Peyer's patch (tissue), 4 donors: ENCODE results near the gene DPP9.

Experiments used
- POLR2A ChIP-seq, 2 donors: fragments of 450-650 bp; IDR thresholded peaks; one replicate each; pipeline ENCODE4 v1.5.1; 2017; ENCODE audit warnings: antibody characterized with exemption in 2 of 2, mild to moderate bottlenecking in 2 of 2, moderate library complexity in 2 of 2
- TF ChIP-seq, protein P1 (sequence below), 6 experiments: fragments of 450-650 bp in 4 of 6; fragments of 200-600 bp in 2 of 6; sonication (generic) in 1 of 6; IDR thresholded peaks; one replicate each; pipeline ENCODE4 v1.5.1; 2017 to 2019; ENCODE audit warnings: antibody characterized with exemption in 6 of 6, mild to moderate bottlenecking in 3 of 6, moderate library complexity in 1 of 6

DNA sequence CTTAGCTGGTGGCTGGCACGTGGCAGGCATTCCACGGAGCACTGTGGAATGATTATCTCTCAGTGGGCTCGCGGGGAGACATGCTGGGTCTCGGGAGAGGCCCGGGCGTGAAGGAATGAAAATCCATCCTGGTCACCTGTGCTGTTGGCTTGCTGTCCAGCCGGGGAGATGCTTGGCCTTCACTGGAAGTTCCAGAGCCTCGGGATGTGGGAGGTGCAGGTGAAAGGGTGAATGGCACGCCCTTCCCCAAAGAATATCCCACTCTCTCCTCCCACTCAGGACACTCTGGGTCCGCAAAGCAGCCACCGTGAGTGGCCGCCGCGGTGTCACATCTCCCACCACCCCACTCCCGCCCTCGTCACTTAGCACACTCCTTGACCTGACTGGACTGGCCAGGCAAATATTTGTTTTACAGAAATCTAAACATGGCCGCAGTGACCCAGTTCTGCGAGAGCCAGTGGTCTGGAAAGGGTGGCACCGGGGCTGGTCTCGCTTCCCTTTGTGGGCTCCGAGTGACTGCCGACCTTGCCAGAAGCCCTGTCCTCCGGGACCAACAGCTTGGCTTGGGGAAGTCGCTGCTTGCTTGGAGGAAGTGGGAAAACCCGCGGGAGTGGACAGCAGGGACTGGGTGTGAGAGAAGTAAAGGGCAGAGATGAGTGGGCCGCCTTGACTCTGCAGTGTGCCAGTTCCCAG is 8.0 kb downstream of the DPP9 start:
- TF ChIP-seq, protein P1, sequence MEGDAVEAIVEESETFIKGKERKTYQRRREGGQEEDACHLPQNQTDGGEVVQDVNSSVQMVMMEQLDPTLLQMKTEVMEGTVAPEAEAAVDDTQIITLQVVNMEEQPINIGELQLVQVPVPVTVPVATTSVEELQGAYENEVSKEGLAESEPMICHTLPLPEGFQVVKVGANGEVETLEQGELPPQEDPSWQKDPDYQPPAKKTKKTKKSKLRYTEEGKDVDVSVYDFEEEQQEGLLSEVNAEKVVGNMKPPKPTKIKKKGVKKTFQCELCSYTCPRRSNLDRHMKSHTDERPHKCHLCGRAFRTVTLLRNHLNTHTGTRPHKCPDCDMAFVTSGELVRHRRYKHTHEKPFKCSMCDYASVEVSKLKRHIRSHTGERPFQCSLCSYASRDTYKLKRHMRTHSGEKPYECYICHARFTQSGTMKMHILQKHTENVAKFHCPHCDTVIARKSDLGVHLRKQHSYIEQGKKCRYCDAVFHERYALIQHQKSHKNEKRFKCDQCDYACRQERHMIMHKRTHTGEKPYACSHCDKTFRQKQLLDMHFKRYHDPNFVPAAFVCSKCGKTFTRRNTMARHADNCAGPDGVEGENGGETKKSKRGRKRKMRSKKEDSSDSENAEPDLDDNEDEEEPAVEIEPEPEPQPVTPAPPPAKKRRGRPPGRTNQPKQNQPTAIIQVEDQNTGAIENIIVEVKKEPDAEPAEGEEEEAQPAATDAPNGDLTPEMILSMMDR (IDR thresholded peaks at IDR 0.05), result no peak
- no peak for TF ChIP-seq POLR2A (IDR thresholded peaks at IDR 0.05)
